HG03066 (cell line): ENCODE results near the gene ARHGAP6.
"Not testable (repeated sequence)": the region's sequence is repeated elsewhere in the genome, so short reads cannot be mapped to it uniquely, and the experiment has no call there.

Experiments
- ATAC-seq: cut with Tn5 transposase; IDR thresholded peaks from one replicate; pipeline ENCODE4 v1.9.1; 2021; ENCODE audit warnings: low read depth; ENCODE audit not compliant: unreplicated experiment

ARHGAP6 gene

DNA sequence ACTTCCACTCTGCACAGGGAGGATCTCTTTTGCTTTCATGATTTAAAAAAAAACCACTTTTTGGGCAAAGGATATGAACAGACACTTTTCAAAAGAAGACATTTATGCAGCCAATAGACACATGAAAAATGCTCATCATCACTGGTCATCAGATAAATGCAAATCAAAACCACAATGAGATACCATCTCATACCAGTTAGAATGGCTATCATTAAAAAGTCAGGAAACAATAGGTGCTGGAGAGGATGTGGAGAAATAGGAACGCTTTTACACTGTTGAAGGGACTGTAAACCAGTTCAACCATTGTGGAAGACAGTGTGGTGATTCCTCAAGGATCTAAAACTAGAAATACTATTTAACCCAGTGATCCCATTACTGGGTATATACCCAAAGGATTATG is 87.4 kb downstream of the ARHGAP6 start:
- ATAC-seq = not testable (repeated sequence)

DNA sequence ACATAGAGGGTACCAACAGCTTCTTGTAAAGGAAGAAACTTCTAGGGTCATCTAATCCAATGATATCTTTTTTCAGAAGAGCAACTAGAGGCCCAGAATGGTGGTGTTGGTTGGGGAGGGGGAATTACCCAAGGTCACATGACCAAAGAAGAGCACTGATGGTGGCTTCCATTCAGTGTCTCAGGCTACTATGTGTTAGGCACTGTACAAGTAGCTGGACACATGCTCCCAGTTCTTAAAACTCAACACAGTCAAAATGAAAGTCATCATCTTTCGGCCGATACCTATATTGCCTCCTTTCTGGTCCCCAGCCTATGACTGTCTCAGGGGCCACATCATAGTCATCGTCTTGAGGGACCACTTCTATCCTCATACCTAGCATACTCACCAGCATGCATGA is 88.1 kb downstream of the ARHGAP6 start:
- ATAC-seq = no peak

DNA sequence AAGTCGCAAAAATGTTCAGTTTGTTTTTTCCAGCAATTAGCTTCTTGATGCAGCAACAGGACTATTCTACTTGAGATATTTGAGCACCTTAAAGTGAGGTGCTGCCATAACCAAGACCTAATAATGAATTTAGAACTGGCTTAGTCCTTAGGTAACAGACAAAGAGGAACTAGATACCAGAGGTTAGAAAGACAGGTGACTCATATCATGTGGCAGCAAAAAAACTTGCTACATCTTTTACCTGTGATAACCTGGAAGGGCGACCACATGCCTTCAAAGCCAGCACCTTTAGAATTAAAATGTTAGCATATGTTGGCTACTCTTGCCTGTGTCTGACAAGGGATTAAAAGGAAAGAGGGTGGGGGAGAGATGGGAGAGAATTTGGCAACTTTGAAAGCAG is 90.4 kb downstream of the ARHGAP6 start:
- no peak for ATAC-seq

DNA sequence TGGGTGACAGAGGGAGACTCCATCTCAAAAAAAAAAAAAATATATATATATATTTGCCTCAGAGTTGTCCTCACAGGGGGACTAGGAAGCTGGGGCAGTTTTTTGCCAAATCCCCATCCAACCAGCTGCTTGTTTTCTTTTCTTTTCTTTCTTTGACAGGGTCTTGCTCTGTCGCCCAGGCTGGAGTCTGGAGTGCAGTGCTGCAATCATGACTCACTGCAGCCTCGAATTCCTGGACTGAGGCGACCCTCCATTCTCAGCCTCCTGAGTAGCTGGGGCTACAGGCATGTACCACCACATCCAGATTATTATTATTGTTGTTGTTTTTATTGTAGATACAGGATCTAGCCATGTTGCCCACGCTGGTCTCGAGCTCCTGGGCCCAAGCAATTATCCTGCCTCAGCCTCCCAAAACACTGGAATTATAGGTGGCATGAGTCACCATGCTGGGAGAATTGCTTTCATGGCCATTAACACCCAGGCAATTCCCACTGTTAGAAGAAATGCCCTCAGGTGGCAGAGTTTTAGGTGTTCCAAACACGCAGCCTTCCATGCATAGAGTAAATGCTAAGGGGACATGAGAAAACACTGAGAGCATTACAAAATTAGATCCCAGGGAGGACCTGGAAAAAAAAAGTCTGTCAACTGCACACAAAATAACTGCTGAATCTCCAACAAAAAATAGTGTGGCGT is 98.0 kb downstream of the ARHGAP6 start:
- no peak for ATAC-seq

DNA sequence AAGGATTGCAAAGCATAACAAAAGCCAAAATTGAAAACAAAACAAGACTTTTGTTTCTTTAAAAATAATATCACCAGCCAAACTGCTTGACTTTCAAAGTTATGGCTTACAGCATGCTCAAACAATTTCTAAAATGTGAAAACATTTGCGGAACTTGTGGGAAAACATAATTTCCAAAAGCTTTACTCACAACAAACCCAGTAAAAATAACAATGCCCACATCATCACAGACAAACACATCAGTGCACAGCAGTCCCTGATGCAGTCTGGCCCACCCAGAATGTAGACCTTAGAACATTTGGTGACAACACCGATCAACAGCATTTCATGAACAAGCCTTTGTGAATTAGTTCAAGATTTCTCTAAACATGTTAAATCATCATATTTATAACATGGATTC is 98.9 kb downstream of the ARHGAP6 start:
- ATAC-seq = no peak

DNA sequence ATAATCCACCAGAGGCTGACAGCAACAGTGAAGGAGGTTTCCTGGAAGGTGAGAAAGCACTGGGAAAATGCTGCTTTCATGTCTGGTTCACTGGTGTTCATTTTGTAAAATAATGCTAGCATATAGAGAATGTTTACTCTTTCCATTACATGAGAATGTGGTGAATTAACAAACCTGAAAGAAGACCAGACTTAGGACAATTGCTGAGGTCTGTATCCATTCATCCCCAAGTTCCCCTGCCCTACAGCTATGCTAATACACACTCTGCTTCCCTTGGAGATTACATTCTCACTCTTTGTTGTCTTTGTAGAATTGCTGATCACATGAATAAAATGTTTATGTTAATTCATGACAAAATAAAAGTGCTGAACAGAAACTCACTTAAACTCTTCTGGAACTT is 99.5 kb downstream of the ARHGAP6 start:
- no peak for ATAC-seq

DNA sequence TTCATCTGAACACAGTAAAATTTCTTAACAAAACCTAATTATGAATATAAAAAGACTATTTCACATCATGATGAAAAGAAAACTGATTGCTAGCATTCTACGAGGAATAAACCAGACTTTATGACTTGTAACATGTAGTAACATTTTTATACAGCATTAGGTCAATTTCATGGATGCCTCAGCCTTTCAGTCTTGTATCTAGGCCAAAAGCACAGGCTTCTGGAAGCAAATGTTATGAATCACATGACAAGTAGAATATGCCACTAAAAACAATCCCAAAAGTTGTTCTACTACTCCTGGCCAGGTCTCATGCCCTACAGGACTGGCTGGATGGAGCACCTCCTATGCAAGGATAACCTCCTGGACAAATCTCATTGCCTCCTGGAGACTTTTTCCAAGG is 101.2 kb downstream of the ARHGAP6 start:
- no peak for ATAC-seq

DNA sequence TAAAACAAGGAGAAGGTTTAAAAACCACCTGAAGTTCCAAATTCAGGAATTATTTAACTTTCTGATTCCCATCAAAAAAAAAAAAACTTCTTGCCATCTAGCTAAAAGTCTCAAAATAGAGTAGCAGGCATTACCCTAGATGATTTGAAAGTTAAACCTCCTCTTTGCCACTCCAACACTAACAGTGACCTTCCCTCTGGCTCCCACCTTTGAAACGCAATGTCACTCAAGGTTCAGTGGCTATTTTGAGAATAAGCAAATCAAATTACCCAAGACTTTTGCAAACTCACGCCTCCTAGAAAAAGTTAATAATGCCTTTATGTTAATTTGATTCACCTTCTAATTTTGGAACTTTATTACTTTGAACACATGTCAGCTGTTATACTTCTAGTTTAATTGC is 103.2 kb downstream of the ARHGAP6 start:
- no peak for ATAC-seq

DNA sequence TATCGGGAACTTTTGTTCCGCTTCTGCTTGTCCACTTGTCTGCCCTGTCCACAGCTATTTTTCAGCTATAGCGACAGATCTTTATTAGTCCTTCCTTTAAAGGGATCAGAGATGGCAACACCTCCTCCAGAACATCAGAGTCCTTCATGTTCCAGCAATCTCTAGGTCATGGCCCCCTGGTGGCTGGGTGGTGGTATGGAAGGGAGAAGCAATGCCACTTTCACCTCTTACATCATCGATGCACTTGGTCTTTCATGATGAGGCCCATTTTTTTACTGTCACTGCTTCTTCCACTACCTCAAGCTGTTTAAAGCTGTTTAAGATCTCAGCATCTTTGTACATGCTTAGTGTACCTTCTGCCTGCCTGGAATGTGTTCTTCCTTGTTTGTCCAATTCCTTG is 106.7 kb downstream of the ARHGAP6 start:
- no peak for ATAC-seq

DNA sequence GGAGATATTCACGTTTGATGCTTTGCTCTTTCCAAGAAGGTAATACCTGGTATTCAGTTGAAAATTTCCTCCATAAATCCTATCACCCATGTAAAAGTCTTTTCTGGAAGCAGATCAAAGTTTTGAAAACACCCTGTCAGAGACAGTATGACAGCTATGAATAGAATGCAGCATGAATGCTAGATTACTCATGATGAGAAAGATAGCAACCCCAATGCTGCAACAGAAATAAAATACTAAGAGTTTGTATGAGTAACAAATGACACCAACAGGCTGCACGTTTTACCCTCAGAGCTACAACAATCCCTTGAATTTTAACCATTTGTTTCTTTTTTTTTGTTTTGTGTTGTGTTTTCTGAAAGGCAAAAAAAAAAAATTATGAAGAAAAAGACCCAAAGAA is 108.6 kb downstream of the ARHGAP6 start:
- no peak for ATAC-seq

DNA sequence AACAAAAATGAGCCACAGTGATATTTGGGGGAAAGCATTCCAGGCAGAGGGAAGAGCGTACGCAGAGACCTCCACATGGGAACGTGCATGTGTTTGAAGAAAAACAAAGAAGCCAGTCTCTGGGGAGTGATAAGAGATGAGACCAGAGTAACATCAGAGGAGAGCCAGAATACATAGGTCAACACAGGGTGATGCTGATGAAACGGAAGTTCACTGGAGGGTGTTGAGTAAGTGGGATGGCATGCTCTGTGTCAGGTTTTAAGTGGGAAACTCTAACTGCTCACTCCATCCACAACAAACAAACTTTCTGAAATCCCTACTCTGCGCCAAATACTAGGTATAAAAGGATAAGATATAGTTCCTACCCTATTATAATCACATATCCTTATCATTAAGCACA is 110.0 kb downstream of the ARHGAP6 start:
- ATAC-seq = no peak

DNA sequence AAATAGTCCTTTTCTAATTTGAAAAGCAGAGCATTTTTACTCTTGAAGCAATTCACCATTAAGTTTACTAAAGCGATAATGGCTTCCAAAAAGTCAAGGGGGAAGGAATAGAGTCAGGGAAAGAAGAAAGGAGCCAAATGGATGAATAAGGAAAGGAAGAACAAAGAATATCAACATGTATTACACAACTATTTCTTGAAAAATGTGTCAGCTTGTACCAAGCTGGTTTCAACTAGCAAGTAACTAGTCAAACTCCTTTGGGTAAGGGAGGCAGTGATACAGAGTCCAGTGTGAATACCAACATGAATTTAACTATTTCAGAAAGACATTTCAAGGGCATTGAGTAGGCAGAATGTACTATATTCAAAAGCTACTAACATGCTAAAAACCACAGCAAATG is 112.1 kb downstream of the ARHGAP6 start:
- ATAC-seq = no peak

DNA sequence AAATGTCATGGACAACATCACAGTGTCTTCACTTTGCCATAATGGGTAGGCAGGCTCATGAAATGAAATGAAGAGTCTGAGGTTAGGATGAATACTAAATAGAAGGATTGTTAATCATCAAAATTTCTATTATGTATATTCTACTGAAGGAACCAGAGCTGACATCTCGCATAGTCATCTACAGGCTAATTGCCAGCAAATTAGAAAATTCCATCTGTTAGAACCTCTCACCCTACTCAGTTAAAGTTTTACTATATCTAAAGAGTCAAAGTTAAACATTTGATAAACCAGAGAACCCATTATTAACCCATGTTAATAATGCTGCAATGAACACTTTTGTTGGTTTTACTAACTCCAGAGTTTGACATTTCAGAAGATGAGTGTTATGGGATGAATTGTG is 114.6 kb downstream of the ARHGAP6 start:
- ATAC-seq = no peak

DNA sequence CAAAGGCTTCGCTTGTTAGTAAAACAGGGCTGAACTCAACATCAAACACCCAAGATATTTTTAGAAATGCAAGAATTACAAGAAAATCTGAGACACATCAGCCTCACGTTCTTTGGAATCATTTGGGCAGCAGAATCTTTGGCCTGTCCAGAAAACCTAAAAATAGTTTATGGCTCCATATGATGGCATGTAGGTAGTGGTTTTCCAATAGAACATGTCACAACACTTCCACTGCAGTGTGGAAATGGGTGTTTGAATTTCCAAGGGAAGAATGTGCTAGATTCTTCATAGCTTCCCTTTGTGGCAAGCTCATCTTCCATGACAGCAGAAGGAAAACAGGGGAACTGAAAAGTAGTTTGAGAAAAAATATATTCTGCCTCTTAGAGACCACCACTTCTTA is 118.8 kb downstream of the ARHGAP6 start:
- ATAC-seq = no peak

DNA sequence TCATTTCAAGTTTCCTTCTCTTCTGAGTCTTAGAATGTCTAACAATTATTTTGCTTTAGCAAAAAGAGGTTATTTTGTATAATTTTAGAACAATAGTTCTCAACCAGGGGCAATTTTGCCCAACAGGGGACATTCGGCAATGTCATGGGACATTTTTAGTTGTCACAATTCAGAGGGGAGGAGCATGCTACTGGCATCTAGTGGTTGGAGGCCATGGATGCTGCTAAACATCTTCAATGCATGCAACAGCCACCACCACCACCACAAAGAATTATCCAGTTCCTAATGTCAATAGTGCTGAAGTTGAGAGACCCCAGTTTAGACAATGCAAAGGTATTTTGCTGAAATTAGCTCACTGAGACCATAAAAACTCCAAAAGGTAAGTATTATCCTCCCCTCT is 122.5 kb downstream of the ARHGAP6 start:
- ATAC-seq = no peak

DNA sequence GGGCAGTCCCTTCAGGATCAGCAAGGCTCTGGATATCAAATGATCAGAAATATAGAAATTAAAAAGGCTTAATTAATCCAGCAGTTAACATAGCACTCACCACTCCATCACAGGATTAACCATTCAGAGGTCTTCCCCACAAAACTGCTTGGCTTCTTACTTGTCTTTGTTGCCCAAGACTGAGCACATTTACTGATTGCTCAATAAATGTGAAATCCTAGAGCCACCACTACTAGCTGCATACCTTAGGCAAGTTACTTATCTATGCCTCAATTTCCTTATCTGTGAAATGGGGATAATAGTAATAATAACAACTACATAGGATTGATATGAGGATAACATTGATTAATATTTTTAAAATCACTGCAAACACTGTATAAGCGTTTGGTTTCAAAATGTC is 124.2 kb downstream of the ARHGAP6 start:
- ATAC-seq = no peak

DNA sequence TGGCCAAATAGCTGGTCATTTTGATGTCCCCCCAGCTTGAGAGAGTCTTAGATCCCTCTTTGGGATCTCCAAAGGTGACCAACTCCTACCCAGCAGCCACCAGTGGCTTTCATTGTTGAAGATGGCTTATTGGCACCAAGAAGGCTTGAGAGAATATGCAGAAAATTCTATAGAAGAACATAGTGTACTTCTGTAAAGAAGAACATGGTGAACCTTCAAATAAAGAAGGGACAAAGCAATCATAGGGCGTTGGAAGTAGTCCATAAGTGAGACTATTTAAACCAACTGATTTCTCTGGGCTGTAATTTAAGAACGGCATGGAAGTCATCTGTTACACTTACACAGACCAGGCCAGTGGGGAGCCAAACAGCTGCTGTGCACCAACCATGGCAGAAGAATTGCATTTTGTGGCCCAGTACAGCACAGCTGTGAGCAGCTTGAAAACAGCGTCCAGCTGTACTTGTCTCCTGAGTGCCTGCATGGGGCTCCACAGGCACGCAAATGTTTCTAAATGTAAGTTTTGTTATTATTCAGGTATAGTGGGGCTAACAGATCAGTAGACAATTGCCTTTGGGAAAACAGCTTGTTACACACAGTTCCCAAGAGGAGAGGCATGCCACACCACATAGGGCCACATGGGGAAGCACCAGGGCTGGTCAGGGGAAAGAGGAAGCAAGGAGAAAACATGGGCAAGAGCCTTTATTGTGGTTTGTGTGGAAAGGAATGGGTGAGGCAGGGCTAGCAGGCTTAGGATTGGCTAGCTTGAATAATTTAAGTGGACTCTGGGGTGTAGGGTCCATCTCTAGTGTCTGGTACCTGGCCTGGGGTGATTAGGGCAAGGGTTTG is 125.0 kb downstream of the ARHGAP6 start:
- peak; percentile 76 for ATAC-seq

DNA sequence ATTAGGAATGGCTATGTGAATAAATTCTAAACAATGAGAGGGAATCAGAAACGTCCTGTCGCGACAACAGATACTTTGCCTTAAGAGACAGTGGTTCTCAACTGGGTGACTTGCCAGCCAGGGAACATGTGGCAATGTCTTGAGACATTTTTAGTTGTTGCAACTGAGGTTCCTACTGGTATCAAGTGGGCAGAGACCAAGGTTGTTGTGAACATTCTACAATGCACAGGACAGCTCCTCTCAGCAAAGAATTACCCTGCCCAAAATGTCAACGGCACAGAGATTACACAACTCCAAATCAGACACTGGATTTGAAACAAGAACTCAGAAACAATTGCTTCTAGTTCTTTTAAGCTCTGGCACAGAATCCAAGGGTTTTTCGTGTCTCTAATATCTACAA is 128.6 kb downstream of the ARHGAP6 start:
- ATAC-seq = no peak

DNA sequence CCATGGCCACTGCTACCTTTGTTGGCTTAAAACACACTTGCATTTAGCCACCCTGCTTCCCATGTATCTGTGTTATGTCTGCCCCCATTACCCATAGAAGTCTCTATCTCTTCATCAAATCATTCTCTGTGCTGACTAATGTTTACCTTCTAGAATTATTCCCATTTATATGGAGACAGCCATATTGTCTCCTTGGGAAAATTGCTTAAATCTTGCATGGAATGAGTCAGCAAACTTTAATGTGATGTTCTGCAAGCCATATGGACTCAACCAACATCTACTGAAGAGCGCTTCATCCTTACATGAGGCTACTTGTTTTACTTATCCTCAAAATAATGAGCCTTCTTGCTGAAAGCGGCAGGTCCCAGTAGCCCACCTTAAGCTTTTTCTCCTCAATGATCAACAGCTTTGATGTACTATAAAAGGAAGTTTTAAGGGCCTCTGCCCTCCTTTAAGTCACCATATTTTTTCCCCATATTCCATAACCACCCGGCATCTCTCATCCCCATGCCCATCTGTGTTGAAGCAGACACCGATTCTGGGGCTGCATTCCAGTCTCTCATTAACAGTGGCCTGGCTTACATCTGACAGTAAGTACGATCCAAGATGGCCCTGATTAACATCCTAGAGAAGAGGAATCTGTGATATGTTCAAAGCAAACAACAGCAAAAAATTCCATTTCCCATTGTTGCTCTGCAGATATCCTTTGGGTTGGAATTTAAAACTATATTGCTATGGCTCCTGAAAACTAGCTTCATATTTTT is 130.4 kb downstream of the ARHGAP6 start:
- no peak for ATAC-seq

DNA sequence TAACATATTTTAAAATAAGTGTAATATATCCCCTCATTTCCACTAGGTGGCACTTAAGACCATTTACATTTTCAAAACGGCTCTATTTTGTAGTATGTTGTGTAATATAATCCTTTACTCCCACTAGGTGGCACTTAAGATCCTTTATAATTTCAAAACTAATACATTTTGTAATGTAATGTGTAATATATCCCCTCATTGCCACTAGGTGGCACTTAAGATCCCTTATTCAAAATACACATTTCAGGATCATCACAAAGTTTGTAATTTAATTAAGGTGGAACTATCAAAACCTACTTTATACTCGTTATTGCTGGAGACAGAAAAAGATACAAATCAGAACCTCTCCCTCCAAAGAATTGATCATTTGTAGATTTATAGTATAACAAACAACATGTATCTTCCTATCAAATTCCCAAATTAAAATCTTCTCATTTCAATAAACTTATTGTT is 132.5 kb downstream of the ARHGAP6 start:
- ATAC-seq = peak; percentile 85

DNA sequence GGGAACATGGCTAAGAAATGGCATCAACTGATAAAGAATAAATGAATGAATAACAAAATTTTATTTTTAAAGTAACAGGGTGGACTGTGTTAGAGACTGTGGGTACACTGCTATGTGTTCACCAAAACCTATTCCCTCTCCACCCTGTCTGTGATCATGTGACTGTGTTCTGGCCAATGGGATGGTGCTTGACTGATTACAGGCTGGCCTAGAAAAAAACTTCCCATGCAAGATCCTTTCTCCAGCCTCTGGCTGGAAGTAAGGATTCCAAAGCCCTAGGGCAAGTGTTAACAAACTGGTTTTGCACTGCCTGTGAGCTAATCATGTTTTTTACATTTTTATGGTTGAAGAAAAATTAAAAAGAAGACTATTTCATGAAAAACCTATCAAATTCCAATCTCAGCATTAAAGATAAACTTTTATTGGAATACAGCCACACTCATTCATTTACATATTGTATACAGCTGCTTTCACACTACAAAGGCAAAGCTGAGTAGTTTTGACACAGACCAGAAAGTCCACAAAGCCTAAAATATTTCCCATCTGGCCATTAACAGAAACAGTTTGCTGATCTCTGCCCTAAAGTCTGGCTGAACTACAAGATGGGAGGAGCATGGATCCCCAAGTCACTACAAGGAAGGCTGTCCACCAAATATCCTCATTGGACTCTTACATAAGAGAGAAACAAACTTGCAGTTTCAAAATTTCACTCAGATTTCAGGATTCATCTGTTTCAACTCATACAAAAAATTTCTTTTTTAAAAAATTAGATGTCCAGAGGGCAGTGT is 133.2 kb downstream of the ARHGAP6 start:
- ATAC-seq = no peak
